GM18870 (cell line): ENCODE measurements around the gene MICOS13.

Experiments
- ATAC-seq: cut with Tn5 transposase; IDR thresholded peaks from one replicate; pipeline ENCODE4 v1.9.1; 2021; ENCODE audit warnings: moderate library complexity; ENCODE audit not compliant: unreplicated experiment

Gene MICOS13

DNA sequence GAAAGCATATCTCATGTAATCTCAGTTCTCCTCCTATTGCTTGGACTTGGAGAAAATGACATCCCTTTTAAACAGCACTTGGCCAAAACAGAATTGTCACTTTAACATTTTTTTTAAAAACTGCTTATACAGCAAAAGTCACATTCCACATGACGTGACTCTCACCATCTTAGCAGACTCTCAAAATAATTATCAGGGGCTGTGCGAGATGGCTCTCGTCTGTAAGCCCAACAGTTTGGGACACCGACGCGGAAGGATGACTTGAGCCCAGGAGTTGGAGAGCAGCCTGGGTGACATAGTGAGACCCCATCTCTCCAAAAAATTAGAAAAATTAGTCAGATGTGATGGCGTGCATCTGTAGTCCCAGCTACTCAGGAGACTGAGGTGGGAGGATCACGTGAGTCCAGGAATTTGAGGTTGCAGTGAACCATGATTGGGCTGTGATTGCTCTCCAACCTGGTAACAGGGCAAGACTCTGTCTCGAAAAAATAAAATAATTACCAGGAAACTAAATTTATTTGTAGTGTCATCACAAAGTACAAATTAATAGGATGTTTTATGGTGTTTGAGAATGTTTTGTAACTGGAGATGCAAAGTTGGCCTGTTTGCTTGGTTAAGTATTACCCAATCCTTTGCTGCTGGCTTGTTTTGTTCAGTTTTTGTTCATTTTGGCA lies 48.6 kb downstream of the MICOS13 start:
- no peak for ATAC-seq

DNA sequence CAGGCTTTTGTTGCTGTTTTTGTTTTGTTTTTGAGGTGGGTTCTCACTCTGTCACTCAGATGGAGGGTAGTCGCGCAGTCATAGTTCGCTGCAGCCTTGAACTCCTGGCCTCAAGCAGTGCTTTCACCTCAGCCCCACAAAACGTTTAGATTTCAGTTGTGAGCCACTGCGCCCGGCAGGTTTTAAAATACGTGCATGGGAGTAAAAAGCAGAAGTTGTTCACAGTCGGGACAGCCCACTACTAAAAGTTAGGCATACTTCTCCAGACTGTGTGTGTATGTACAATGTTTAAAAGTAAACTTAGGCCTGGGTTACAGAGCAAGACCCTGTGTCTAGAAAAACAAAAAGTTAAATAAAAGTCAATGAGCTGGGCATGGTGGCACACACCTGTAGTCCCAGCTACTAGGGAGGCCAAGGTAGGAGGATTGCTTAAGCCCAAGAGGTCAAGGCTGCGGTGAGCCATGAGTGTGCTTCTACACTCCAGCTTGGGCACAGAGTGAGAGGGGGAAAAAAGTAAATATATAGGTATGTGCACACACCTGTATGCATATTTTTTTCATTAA lies 51.3 kb downstream of the MICOS13 start:
- no peak for ATAC-seq

DNA sequence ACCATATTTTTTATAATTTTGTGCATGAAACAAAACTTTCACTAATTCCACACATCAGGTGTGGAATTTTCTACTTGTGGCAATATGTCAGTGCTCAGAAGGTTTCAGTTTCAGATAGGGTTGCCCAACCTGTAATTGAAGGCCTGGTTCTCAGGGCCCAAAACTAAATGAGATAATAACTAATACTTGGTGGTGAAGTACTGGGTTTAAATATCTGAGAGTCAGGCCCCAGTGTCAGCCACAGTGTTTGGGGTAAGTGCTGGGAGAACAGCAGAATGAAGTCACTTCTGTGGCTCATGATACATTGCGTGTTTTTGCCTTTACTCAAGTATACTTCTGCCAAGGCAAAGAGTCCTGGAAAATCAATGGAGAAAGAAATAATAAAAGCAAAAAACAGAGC lies 51.9 kb downstream of the MICOS13 start:
- no peak for ATAC-seq
